ENCODE results near the gene ATP6V0A4.

DNA sequence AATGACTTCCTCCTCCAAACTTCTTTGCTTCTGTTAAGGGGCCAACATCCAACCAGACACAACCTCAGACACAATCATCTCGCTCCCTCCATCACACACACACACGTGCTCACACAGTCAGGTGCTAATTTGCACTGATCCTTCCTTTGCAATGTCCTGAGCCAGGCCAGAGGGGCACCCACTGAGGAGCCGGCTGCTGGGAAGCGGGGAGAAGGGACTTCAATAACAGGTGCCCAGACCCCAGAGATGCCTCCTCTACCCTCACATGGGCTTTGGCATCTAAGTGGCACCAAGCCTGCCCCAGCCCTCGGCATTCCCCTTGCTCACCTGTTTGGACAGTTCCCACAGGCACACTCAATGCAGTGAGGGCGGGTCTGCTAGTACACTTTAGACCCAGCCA lies 62.6 kb downstream of the ATP6V0A4 start:
- TF ChIP-seq POLR2A (IDR thresholded peaks at IDR 0.05): no peak
- TF ChIP-seq, protein P1, sequence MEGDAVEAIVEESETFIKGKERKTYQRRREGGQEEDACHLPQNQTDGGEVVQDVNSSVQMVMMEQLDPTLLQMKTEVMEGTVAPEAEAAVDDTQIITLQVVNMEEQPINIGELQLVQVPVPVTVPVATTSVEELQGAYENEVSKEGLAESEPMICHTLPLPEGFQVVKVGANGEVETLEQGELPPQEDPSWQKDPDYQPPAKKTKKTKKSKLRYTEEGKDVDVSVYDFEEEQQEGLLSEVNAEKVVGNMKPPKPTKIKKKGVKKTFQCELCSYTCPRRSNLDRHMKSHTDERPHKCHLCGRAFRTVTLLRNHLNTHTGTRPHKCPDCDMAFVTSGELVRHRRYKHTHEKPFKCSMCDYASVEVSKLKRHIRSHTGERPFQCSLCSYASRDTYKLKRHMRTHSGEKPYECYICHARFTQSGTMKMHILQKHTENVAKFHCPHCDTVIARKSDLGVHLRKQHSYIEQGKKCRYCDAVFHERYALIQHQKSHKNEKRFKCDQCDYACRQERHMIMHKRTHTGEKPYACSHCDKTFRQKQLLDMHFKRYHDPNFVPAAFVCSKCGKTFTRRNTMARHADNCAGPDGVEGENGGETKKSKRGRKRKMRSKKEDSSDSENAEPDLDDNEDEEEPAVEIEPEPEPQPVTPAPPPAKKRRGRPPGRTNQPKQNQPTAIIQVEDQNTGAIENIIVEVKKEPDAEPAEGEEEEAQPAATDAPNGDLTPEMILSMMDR (IDR thresholded peaks at IDR 0.05): no peak
